Activated CD4-positive, alpha-beta memory T cell treated with anti-CD3 and anti-CD28 coated beads, Interleukin-2, amount 10 ng/mL, durations not matched to agents 7 days and 5 days (primary cell): Measurements from ENCODE around the gene UBE2L6. TPM values are rescaled to one million over a fixed set of nuclear protein-coding genes. Genes with fewer than 3 reads are reported as not detected.

Source experiments
- CTCF ChIA-PET: fragments of 350-600 bp; sonication (Branson Sonifier 250); formaldehyde crosslinking; loops from one replicate; lab custom pipeline; 2021; ENCODE audit warnings: antibody characterized with exemption, inconsistent platforms; lab: Charles Lee
- POLR2A ChIA-PET: fragments of 350-600 bp; sonication (Branson Sonifier 250); formaldehyde crosslinking; loops from one replicate; lab custom pipeline; 2021; ENCODE audit warnings: antibody characterized with exemption; lab: Charles Lee
- DNase-seq: peaks from one replicate; pipeline ENCODE4 v3.0.0-alpha.2; 2020
- H3K27ac Mint-ChIP-seq: one replicate; pipeline ENCODE4 v1.8.0; 2021; ENCODE audit warnings: mild to moderate bottlenecking, mixed read lengths
- H3K27me3 Mint-ChIP-seq: one replicate; pipeline ENCODE4 v1.8.0; 2021; ENCODE audit warnings: mixed read lengths
- H3K36me3 Mint-ChIP-seq: one replicate; pipeline ENCODE4 v1.8.0; 2021; ENCODE audit warnings: low read depth, mixed read lengths
- H3K4me1 Mint-ChIP-seq: one replicate; pipeline ENCODE4 v1.8.0; 2021; ENCODE audit warnings: mixed read lengths
- H3K4me3 Mint-ChIP-seq: one replicate; pipeline ENCODE4 v1.8.0; 2021; ENCODE audit warnings: mild to moderate bottlenecking, mixed read lengths
- H3K9me3 Mint-ChIP-seq: one replicate; pipeline ENCODE4 v1.8.0; 2021; ENCODE audit warnings: mixed read lengths
- total RNA-seq, 2 experiments: library from RNA; stranded (reverse); gene quantifications; one replicate each; pipeline ENCODE4 v1.2.3, GENCODE V29; 2021

The UBE2L6 gene
- total RNA-seq, 2 experiments from 2014 or later, result 281 to 285 TPM

DNA sequence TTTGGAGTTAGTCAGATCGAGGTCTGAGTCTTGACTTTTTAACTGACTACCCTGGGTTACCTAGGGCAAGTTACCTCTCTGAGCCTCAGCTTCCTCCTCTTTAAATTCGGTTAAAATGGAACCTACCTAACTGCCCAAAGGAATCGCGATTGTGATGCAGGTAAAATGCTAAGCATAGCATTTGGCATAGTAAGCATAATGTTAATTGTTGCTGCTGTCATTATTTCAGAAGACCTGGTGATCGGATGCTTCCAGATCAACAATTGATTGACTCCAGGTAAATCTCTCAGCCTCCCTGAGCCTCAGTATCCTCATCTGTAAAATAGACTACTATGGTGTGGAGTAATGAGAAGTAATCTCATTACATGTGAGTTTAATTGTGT lies 51.4 kb downstream of the UBE2L6 start:
- CTCF ChIA-PET, result interaction anchor here (0.7 to 9.0 kb wide), 7 partner anchors 11 to 170 kb away, joined by 3 to 139 read pairs (median 3); partner anchors contain the start of gene TIMM10
- no peaks in the 10 kb centered on the region for H3K9me3 Mint-ChIP-seq
- no peaks in the 10 kb centered on the region for H3K27me3 Mint-ChIP-seq
- peaks cover 3% of the 10 kb centered on the region for H3K36me3 Mint-ChIP-seq
- peak overlapping the region; percentile 98 for H3K4me3 Mint-ChIP-seq
- H3K27ac Mint-ChIP-seq, result peak overlapping the region; percentile 54
- H3K4me1 Mint-ChIP-seq, result peaks cover 32% of the 10 kb centered on the region
- DNase-seq, result no peak
- POLR2A ChIA-PET, result interaction anchor here (0.7 to 7.3 kb wide), 10 partner anchors 8 to 190 kb away, joined by 3 to 58 read pairs (median 4); partner anchors contain the start of genes SLC43A3, TIMM10 and UBE2L6

DNA sequence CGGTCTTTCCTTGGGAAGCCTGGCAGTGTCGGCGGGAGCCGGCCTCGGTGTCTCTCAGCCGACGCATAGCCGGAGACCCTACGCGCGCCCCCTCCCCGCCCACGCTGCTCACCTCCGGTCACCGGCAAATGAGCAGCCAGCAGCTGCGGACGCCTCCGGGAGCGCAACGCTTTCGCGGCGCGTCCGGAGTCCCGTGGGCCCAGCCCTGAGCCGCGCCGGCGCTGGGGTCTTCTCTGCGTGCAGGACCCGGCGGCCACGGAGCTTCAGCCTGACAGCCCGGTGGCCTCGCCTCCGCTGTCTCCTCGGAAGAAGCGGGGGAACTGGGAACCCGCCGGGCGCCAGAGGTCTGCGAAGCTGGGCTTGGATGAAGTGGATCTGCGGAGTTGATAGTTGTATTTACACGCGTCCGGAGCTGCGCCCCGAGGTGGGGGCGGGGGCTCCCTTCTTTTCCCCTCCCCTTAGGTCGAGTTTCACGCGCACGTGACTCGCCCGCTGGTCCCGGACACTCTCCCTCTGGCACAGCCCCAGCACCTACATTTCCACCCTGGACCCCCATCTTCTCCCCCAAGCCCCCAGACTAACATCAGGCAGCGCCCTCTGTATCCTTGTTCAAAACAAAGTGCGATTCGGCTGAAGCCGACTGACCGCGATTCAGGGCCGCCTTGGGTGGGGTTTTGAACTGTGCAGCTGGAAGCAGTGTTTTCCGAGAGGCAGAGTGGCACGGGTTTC lies 52.0 kb downstream of the UBE2L6 start, which contains the start of gene SLC43A1:
Gene SLC43A1, minus strand, starts transcription at position 371 of the 729 bp plus-strand sequence. CDS start 1,591 bp downstream, outside the sequence.
- ChIA-PET CTCF (interaction anchor here (0.7 to 9.0 kb wide), 8 partner anchors 12 to 170 kb away, joined by 3 to 139 read pairs (median 6); partner anchors contain the start of gene TIMM10), POLR2A (interaction anchor here (0.9 to 7.3 kb wide), 11 partner anchors 9 to 90 kb away, joined by 3 to 58 read pairs (median 4); partner anchors contain the start of genes SLC43A3, TIMM10 and UBE2L6)
- Mint-ChIP-seq H3K36me3 (peaks cover 3% of the 10 kb centered on the region), H3K27ac (peak within 1 kb of the TSS; percentile 74), H3K27me3 (no peaks in the 10 kb centered on the region), H3K4me1 (peaks cover 32% of the 10 kb centered on the region), H3K4me3 (peak within 1 kb of the TSS; percentile 98), H3K9me3 (no peaks in the 10 kb centered on the region)
- peak; percentile 50 for DNase-seq

GRCh38 chr11:57514538-57515331 lies 52.7 kb downstream of the UBE2L6 start:
- Mint-ChIP-seq H3K36me3 (peaks cover 3% of the 10 kb centered on the region), H3K9me3 (no peaks in the 10 kb centered on the region), H3K4me1 (peaks cover 34% of the 10 kb centered on the region), H3K4me3 (peak overlapping the region; percentile 98), H3K27me3 (no peaks in the 10 kb centered on the region), H3K27ac (peak overlapping the region; percentile 74)
- DNase-seq, result peak; percentile 68
- ChIA-PET POLR2A (interaction anchor here (0.9 to 7.3 kb wide), 14 partner anchors 9 to 1591 kb away, joined by 3 to 58 read pairs (median 4); partner anchors contain the start of genes SLC43A3, TIMM10, TNKS1BP1 and UBE2L6), CTCF (interaction anchor here (0.9 to 9.0 kb wide), 9 partner anchors 13 to 179 kb away, joined by 3 to 139 read pairs (median 5); partner anchors contain the start of genes SSRP1 and TIMM10)

GRCh38 chr11:57513911-57514537 lies 53.4 kb downstream of the UBE2L6 start:
- H3K4me1 Mint-ChIP-seq, result peaks cover 36% of the 10 kb centered on the region
- no peaks in the 10 kb centered on the region for H3K27me3 Mint-ChIP-seq
- H3K4me3 Mint-ChIP-seq, result peak overlapping the region; percentile 98
- H3K9me3 Mint-ChIP-seq, result no peaks in the 10 kb centered on the region
- CTCF ChIA-PET, result interaction anchor here (0.9 to 9.0 kb wide), 11 partner anchors 12 to 179 kb away, joined by 3 to 139 read pairs (median 3); partner anchors contain the start of genes SSRP1 and TIMM10
- peak; percentile 39 for DNase-seq
- POLR2A ChIA-PET, result interaction anchor here (0.9 to 7.3 kb wide), 10 partner anchors 9 to 1592 kb away, joined by 3 to 58 read pairs (median 8); partner anchors contain the start of genes SLC43A3, TIMM10, TNKS1BP1 and UBE2L6
- H3K36me3 Mint-ChIP-seq, result peaks cover 3% of the 10 kb centered on the region
- peak overlapping the region; percentile 44 for H3K27ac Mint-ChIP-seq

- DNase-seq, result no peak
- ChIA-PET CTCF (interaction anchor here (1.2 to 9.0 kb wide), 6 partner anchors 14 to 56 kb away, joined by 3 to 139 read pairs (median 20); partner anchors contain the start of gene TIMM10), POLR2A (interaction anchor here (0.8 to 7.3 kb wide), 7 partner anchors 11 to 189 kb away, joined by 3 to 58 read pairs (median 12); partner anchors contain the start of genes SLC43A3, TIMM10 and TNKS1BP1)
- peak overlapping the region; percentile 70 for H3K4me3 Mint-ChIP-seq
- H3K36me3 Mint-ChIP-seq, result peaks cover 3% of the 10 kb centered on the region
- no peaks in the 10 kb centered on the region for H3K9me3 Mint-ChIP-seq
- H3K27ac Mint-ChIP-seq, result peak overlapping the region; percentile 40
- no peaks in the 10 kb centered on the region for H3K27me3 Mint-ChIP-seq
- H3K4me1 Mint-ChIP-seq, result peaks cover 36% of the 10 kb centered on the region
Observed at GRCh38 chr11:57513452-57513795, 54.0 kb downstream of the UBE2L6 start.

DNA sequence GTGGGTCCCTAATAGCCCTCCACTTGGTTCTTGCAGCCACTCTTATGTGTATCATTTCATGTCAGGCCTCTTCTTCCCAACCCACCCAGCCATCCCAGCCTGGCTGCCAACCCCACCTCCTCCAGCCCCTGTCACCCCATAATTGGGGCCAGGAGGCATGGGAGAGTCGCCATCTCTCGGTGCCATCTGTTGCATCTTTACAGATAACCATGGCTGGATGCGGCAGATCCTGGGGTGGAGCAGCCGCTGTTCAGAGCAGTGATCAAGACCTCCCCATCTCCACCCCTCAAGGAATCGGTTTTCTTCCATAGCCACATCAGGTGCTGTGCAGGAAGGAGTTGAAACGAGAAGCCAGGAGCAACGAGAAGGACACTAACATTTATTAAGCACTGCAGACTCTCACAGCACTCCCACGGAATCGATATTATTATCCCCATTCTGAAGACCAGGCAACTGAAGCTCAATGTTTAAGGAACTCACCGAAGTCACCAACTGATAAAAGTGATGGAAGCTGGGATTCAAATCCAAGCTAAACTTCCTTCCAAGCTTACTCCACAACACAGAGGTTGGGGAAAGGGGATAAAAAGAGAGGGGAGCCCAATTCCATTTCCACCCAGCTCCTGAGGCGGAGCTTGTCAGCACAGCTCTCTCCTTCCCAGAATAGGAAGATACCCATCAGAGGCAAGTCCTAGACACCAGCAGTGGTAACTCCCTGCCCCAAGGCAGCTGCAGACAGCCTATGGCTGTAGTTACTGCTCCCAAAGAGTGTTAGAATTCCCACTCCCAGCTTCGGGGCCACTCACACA lies 54.6 kb downstream of the UBE2L6 start:
- POLR2A ChIA-PET, result interaction anchor here (0.8 to 7.3 kb wide), 6 partner anchors 17 to 188 kb away, joined by 3 to 58 read pairs (median 12); partner anchors contain the start of genes SLC43A3, TIMM10 and TNKS1BP1
- H3K9me3 Mint-ChIP-seq, result no peaks in the 10 kb centered on the region
- H3K4me3 Mint-ChIP-seq, result peak overlapping the region; percentile 7
- DNase-seq, result no peak
- H3K36me3 Mint-ChIP-seq, result peaks cover 6% of the 10 kb centered on the region
- CTCF ChIA-PET, result interaction anchor here (1.2 to 9.0 kb wide), 5 partner anchors 15 to 56 kb away, joined by 3 to 139 read pairs (median 36); partner anchors contain the start of gene TIMM10
- H3K4me1 Mint-ChIP-seq, result peaks cover 36% of the 10 kb centered on the region
- H3K27ac Mint-ChIP-seq, result no peak overlapping the region
- H3K27me3 Mint-ChIP-seq, result no peaks in the 10 kb centered on the region

DNA sequence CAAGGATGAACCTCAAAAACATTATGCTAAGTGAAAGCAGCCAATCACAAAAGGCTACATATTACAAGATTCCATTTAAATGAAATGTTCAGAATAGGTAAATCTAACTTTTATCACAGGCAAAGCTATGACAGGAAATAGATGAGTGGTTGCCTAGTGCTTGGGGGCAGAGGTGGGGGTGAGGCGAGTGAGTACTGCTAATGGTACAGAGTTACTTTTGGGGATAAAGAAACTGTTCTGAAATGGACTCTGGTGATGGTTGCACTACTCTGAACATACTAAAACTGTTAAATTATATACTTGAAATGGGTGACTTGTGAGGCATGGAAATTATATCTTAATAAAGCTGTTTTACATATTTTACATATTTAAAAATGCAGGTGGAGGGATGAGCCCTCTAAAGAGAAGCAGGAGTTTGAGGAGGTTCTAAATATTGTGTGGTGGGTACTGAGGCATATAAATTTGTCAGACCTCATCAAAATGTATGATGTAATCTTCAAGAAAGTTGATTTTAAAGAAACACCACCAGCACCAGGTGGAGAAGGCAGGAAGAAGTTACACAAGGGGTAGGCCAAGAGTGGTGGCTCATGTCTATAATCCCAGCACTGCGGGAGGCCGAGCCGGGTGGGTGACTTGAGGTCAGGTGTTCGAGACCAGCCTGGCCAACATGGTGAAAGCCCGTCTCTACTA lies 55.6 kb downstream of the UBE2L6 start:
- Mint-ChIP-seq H3K36me3 (peaks cover 6% of the 10 kb centered on the region), H3K9me3 (no peaks in the 10 kb centered on the region), H3K4me1 (peaks cover 36% of the 10 kb centered on the region), H3K4me3 (no peak overlapping the region), H3K27me3 (no peaks in the 10 kb centered on the region), H3K27ac (no peak overlapping the region)
- ChIA-PET CTCF (interaction anchor here (1.0 to 2.6 kb wide), 5 partner anchors 14 to 166 kb away, joined by 3 to 17 read pairs (median 6); no protein-coding TSS in a partner anchor), POLR2A (interaction anchor here (1.3 kb wide), 1 partner anchor 86 kb away, joined by 4 read pairs; no protein-coding TSS in a partner anchor)
- DNase-seq, result no peak

DNA sequence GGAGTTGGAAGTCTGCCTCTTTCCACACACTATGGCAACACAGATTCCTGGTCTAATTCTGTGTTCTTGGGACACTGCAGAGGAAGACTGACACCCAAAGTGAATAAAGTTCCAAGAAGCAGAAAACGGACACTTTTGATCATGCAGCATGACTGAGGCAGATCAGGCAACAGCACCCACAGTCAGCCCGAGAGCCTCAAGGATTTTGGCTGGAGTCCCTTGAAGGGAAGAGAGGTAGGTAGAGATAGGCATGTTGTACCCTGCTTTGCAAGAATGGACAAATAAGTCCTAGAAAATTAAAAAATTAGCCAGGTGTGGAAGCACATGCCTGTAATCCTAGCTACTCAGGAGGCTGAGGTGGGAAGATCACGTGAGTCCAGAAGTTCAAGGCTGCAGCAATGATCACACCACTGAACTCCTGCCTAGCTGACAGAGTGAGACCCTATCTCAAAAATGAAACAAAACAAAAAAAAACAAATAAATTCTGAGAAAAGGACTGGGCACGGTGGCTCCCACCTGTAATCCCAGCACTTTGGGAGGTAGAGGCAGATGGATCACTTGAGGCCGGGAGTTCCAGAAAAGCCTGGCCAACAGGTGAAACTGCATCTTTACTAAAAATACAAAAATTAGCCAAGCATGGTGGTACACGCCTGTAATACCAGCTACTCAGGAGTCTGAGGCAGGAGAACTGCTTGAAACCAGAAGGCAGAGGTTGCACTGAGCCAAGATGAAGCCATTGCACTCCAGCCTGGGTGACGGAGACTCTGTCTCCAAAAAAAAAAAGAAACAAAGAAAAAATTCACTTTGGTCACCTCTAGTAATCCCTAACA lies 58.9 kb downstream of the UBE2L6 start:
- no peaks in the 10 kb centered on the region for H3K27me3 Mint-ChIP-seq
- H3K9me3 Mint-ChIP-seq, result no peaks in the 10 kb centered on the region
- no peak for DNase-seq
- peaks cover 9% of the 10 kb centered on the region for H3K36me3 Mint-ChIP-seq
- H3K4me3 Mint-ChIP-seq, result no peak overlapping the region
- CTCF ChIA-PET, result interaction anchor here (1.3 to 6.4 kb wide), 2 partner anchors 16 to 18 kb away, joined by 3 to 75 read pairs; no protein-coding TSS in a partner anchor
- H3K4me1 Mint-ChIP-seq, result peaks cover 22% of the 10 kb centered on the region
- H3K27ac Mint-ChIP-seq, result no peak overlapping the region
- POLR2A ChIA-PET, result interaction anchor here (0.6 kb wide), 1 partner anchor 16 kb away, joined by 3 read pairs; no protein-coding TSS in a partner anchor

- Mint-ChIP-seq H3K4me1 (peaks cover 5% of the 10 kb centered on the region), H3K27ac (no peak overlapping the region), H3K36me3 (peaks cover 9% of the 10 kb centered on the region), H3K9me3 (no peaks in the 10 kb centered on the region), H3K4me3 (no peak overlapping the region), H3K27me3 (no peaks in the 10 kb centered on the region)
- ChIA-PET CTCF (interaction anchor here (0.6 to 6.4 kb wide), 3 partner anchors 14 to 153 kb away, joined by 3 to 75 read pairs (median 15); no protein-coding TSS in a partner anchor), POLR2A (interaction anchor here (2.9 kb wide), 1 partner anchor 9 kb away, joined by 16 read pairs; the partner anchor contains the start of gene SLC43A1)
- no peak for DNase-seq
Observed at GRCh38 chr11:57506522-57506921, 61.0 kb downstream of the UBE2L6 start.

DNA sequence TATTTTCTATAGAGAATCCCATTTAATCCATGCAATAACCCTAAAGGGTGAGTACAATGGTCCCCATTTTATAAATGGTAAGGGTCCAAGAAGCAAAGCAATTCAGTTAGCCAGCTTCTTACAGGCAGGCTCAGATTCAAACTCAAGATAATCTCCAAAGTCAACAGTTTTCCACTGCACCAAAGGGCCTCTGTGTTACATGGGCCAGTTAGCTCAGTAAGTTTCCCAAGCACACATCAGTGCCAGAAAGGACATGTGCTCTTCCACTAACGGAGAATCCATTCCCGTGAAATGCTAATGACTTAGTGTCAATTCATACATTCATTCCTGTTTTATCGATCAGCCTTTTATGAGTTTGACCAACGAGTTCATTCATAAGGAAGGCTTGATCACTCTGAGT lies 63.0 kb downstream of the UBE2L6 start:
- Mint-ChIP-seq H3K9me3 (no peaks in the 10 kb centered on the region), H3K36me3 (peaks cover 17% of the 10 kb centered on the region), H3K27me3 (no peaks in the 10 kb centered on the region), H3K4me3 (no peak overlapping the region), H3K4me1 (peaks cover 4% of the 10 kb centered on the region), H3K27ac (no peak overlapping the region)
- ChIA-PET POLR2A (interaction anchor here (2.9 kb wide), 1 partner anchor 11 kb away, joined by 16 read pairs; the partner anchor contains the start of gene SLC43A1), CTCF (interaction anchor here (3.2 to 6.4 kb wide), 2 partner anchors 12 to 22 kb away, joined by 15 to 75 read pairs; no protein-coding TSS in a partner anchor)
- no peak for DNase-seq
